WERI-Rb-1 (cell line): ENCODE data around the gene NOX5.

ENCODE experiments used
- DNase-seq: peaks from one replicate; pipeline ENCODE4 v3.0.0-alpha.2; 2020
- H3K27ac ChIP-seq: fragments of 250-450 bp; sonication (Bioruptor Pico); 2 replicates; pipeline ENCODE4 v1.5.1; 2020; ENCODE audit warnings: mild to moderate bottlenecking, moderate library complexity
- H3K27me3 ChIP-seq: fragments of 250-450 bp; sonication (Bioruptor Pico); 2 replicates; pipeline ENCODE4 v1.5.1; 2021; ENCODE audit warnings: mild to moderate bottlenecking, low read depth, moderate library complexity; ENCODE audit not compliant: insufficient read depth, severe bottlenecking
- H3K36me3 ChIP-seq: fragments of 250-450 bp; sonication (Bioruptor Pico); 2 replicates; pipeline ENCODE4 v1.5.1; 2020; ENCODE audit warnings: mild to moderate bottlenecking, moderate library complexity
- H3K4me3 ChIP-seq: 2 replicates; pipeline ENCODE4 v1.5.1; 2011; ENCODE audit warnings: low read depth, mild to moderate bottlenecking, control low read depth, low read length
- H3K9me3 ChIP-seq: fragments of 250-450 bp; sonication (Bioruptor Pico); 2 replicates; pipeline ENCODE4 v1.5.1; 2021; ENCODE audit warnings: mild to moderate bottlenecking, moderate library complexity; ENCODE audit not compliant: severe bottlenecking
- CTCF ChIP-seq: IDR thresholded peaks from 2 replicates; pipeline ENCODE4 v1.5.1; 2011; ENCODE audit warnings: low read depth, mild to moderate bottlenecking, control low read depth, inconsistent platforms, low read length

NOX5 gene

GRCh38 chr15:68989541-68990230 is 24.8 kb upstream of the NOX5 start:
- no peak for DNase-seq

GRCh38 chr15:68990231-68990991 is 24.1 kb upstream of the NOX5 start:
- TF ChIP-seq CTCF = no peak
- Histone ChIP-seq H3K36me3 (no peaks in the 10 kb centered on the region), H3K27me3 (no peaks in the 10 kb centered on the region), H3K9me3 (no peaks in the 10 kb centered on the region), H3K27ac (peak overlapping the region; percentile 100), H3K4me3 (peak overlapping the region; percentile 6; the same call in 1 of the 2 replicates)
- DNase-seq = peak; percentile 89

More at GRCh38 chr15:68989541-68990230, 24.8 kb upstream of the NOX5 start:
- no peak overlapping the region for H3K4me3 ChIP-seq
- no peaks in the 10 kb centered on the region for H3K9me3 ChIP-seq
- H3K27me3 ChIP-seq = no peaks in the 10 kb centered on the region
- no peaks in the 10 kb centered on the region for H3K36me3 ChIP-seq
- H3K27ac ChIP-seq = peak overlapping the region; percentile 100
- TF ChIP-seq CTCF = no peak

GRCh38 chr15:68990992-68991500 is 23.4 kb upstream of the NOX5 start:
- Histone ChIP-seq H3K27ac (peak overlapping the region; percentile 100), H3K36me3 (no peaks in the 10 kb centered on the region), H3K27me3 (no peaks in the 10 kb centered on the region), H3K4me3 (peak overlapping the region; percentile 30), H3K9me3 (no peaks in the 10 kb centered on the region)
- DNase-seq = peak; percentile 89
- TF ChIP-seq CTCF = no peak

- no peak for TF ChIP-seq CTCF
- no peaks in the 10 kb centered on the region for H3K27me3 ChIP-seq
- no peaks in the 10 kb centered on the region for H3K36me3 ChIP-seq
- peak; percentile 92 for DNase-seq
- H3K9me3 ChIP-seq = no peaks in the 10 kb centered on the region
- H3K27ac ChIP-seq = peak overlapping the region; percentile 100
- H3K4me3 ChIP-seq = peak overlapping the region; percentile 30
Measured at GRCh38 chr15:68991723-68992122, 22.8 kb upstream of the NOX5 start.

GRCh38 chr15:68992696-68993095 is 21.8 kb upstream of the NOX5 start:
- Histone ChIP-seq H3K9me3 (no peaks in the 10 kb centered on the region), H3K27ac (peak overlapping the region; percentile 100), H3K27me3 (no peaks in the 10 kb centered on the region), H3K4me3 (no peak overlapping the region), H3K36me3 (no peaks in the 10 kb centered on the region)
- no peak for TF ChIP-seq CTCF
- DNase-seq = no peak
